ENCODE data around the gene DMTF1.
"Not testable (repeated sequence)": the region's sequence is repeated elsewhere in the genome, so short reads cannot be mapped to it uniquely, and the experiment has no call there.

Gene DMTF1

GRCh38 chr7:87220734-87221215, 68.5 kb downstream of the DMTF1 start:
- no peak for DNase-seq (ENCODE audit: low read depth in 2 of 2)

GRCh38 chr7:87223666-87224065, 71.4 kb downstream of the DMTF1 start:
- DNase-seq (ENCODE audit: low read depth in 2 of 2), result no peak

- no peak for DNase-seq (ENCODE audit: low read depth in 2 of 2)
Measured at GRCh38 chr7:87225696-87226095, 73.4 kb downstream of the DMTF1 start.

- no peak for DNase-seq (ENCODE audit: low read depth in 2 of 2)
Measured at GRCh38 chr7:87226495-87226894, 74.2 kb downstream of the DMTF1 start.

GRCh38 chr7:87231258-87231657, 79.0 kb downstream of the DMTF1 start:
- no peak for DNase-seq (ENCODE audit: low read depth in 2 of 2)

- DNase-seq (ENCODE audit: low read depth in 2 of 2), result no peak
Measured at GRCh38 chr7:87231711-87232110, 79.5 kb downstream of the DMTF1 start.

GRCh38 chr7:87234949-87235348, 82.7 kb downstream of the DMTF1 start:
- DNase-seq (ENCODE audit: low read depth in 2 of 2), result no peak

- not testable (repeated sequence) for DNase-seq (ENCODE audit: low read depth in 2 of 2)
Measured at GRCh38 chr7:87238464-87239051, 86.3 kb downstream of the DMTF1 start.

GRCh38 chr7:87245671-87246070, 93.4 kb downstream of the DMTF1 start:
- not testable (repeated sequence) for DNase-seq (ENCODE audit: low read depth in 2 of 2)
